ENCODE results near the gene SPON1. TPM values are rescaled to one million over a fixed set of nuclear protein-coding genes. Genes with fewer than 3 reads are reported as not detected.

SPON1 gene
- polyA plus RNA-seq, 3 donors = 62.6 to 85.5 (median 70.9) TPM

DNA sequence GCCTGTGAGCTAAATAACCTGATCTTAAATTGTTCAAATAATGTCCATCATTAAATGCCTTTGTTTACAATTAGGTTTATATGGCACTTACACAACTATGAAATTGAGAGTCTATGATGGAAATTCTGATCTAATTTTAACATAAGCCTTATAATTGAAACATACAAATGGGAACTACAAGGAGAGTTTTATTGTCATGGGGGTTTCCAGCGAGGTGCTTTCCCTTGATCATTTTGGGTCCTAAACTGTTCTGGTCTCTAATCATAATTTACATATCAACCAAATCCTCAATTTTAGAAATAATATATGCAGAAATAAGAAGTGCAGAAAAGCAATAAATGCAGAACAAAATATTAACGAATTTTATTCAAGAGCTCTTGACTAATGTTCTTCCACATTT lies 351.6 kb downstream of the SPON1 start:
- DNase-seq (ENCODE audit: extremely low read depth in 1 of 11, low read depth in 9 of 11, low spot score in 4 of 11) = no peak

DNA sequence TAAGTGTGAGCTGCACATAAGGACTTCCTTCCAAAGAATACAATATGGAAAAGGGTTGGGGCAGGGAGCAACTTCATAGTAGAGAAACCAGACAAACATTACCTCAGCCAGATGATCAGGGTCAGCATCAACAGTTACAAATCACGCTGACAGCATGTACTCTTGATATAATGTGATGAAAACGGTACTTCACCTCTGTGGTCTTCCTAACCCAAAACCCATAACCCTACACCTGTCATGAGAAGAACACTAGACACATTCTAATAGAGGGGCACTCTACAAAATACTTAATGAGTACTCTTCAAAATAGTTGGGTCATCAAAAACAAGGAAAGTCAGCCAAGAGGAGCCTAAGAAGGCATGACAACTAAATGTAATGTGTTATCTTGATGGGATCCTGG lies 352.6 kb downstream of the SPON1 start:
- DNase-seq (ENCODE audit: extremely low read depth in 1 of 11, low read depth in 9 of 11, low spot score in 4 of 11) = no peak

All from renal cortex interstitium (tissue), 11 donors.